Islet precursor cell (in vitro differentiated cells): ENCODE data around the gene ZDHHC14.
A peak's percentile ranks its signal among the peaks of the same experiment; 100 is the strongest.
"Not testable (repeated sequence)": the region's sequence is repeated elsewhere in the genome, so short reads cannot be mapped to it uniquely, and the experiment has no call there.

Experiments
- DNase-seq: peaks from one replicate; pipeline ENCODE4 v3.0.0-alpha.2; 2018

Gene ZDHHC14

DNA sequence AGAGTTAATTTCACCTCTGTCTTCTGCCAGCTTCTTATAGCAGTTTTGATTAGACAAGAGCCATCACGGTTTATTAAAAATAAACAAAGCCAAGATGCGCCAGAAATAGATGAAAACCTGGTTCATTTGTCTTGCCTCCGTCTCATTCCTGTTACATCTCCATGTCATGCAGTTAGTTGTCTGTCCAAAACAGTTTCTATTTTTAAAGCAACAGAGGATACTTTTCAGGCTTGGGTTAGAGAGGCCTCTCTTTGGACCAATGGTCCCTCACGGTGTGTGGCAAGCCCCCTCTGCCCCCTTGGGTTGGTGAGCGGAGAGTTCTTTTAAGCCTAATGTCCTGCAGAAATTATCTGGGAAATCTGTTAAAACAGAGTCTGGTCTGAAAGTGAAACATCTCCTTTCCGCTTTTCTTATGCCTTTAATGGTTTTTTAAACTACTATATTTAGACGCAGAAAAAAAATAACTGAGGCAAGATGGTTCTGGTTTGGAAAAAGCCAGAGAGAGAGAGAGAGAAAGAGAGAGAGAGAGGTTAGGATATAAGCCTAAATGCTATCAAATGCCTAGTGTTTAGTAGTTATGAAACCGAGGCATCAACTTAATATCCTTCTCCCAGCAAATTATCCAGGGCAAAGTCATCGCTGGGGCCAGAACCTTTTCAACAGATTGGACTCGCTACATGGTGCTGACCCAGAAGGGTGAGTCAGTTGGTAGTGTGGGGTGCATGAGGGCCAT, 64.5 kb downstream of the ZDHHC14 start:
- no peak for DNase-seq

DNA sequence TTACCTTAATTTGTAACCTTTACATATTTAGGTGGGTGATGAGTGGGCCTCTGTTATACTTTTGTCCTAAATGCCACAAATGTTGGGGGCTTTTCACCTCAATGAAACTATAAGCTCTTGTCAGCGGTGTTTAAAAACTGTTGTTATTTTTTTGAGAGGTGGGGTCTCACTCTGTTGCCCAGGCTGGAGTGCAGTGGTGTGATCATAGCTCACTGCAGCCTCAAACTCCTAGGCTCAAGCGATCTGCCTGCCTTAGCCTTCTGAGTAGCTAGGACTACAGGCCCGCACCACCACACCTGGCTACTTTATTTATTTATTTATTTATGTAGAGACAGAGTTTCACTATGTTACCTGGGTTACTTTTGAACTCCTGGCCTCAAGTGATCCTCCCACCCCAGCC, 66.7 kb downstream of the ZDHHC14 start:
- no peak for DNase-seq

- DNase-seq = no peak
Measured at GRCh38 chr6:157449610-157450009, 68.6 kb downstream of the ZDHHC14 start.

GRCh38 chr6:157450931-157451742, 70.1 kb downstream of the ZDHHC14 start:
- DNase-seq = no peak

GRCh38 chr6:157452096-157452495, 71.1 kb downstream of the ZDHHC14 start:
- DNase-seq = no peak

- no peak for DNase-seq
Measured at GRCh38 chr6:157453131-157453530, 72.1 kb downstream of the ZDHHC14 start.

- DNase-seq = no peak
Measured at GRCh38 chr6:157453978-157454377, 73.0 kb downstream of the ZDHHC14 start.

- DNase-seq = no peak
Measured at GRCh38 chr6:157454762-157455714, 74.0 kb downstream of the ZDHHC14 start.

GRCh38 chr6:157455731-157456523, 74.9 kb downstream of the ZDHHC14 start:
- no peak for DNase-seq

DNA sequence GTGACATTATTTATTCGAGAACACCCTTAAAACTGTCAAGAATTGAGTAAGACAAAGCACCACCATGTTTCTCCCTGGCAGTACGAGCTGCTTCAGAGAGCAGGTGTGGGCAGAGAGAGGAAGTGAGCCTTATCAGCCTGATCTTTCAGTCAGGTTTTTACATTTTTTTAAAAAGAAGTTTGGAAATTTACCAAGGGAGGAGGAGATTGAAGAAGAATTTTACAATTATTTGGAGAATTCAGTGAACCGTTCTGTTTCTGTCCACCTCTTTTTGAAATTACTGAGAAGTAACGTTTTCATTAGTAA, 75.5 kb downstream of the ZDHHC14 start:
- DNase-seq = no peak

DNA sequence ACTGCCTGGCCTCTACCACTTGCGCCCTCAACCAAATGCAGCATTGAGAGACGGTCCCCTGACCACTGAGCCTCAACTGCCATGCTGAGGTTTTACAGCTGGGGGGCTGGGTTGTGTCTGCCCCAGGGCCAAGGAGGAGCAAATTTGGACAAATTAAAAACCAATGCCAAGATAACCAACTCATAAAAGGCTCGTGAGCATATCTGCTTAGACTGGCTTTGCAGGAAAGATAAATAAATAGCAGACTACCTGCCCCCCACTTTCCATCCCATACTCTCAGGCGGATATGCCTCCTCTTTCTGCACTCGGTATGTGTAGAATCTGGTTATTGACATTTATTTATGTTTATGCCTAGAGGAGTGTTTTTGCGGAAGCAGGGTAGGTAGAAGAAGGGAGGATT, 76.8 kb downstream of the ZDHHC14 start:
- no peak for DNase-seq

DNA sequence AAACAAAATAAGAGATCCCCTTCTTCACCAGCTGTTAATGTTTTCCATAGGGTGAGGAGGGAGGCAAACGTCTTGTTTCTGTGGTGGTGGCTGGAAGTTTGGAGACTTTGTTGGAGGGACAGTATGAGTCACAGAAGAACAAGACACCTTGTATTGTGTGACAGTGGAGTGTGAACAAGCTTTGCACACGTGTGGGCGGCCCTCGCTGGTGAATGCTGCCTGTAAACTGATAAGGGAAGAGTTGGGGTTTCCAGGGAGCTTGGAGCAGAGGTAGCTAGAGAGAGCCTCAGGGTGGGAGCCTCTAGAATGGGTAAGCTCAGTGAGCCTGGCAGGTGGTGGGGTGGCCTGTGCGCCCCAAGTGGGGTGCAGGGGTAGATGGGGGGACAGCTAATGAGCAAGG, 78.3 kb downstream of the ZDHHC14 start:
- no peak for DNase-seq

- no peak for DNase-seq
Measured at GRCh38 chr6:157460182-157460999, 79.4 kb downstream of the ZDHHC14 start.

DNA sequence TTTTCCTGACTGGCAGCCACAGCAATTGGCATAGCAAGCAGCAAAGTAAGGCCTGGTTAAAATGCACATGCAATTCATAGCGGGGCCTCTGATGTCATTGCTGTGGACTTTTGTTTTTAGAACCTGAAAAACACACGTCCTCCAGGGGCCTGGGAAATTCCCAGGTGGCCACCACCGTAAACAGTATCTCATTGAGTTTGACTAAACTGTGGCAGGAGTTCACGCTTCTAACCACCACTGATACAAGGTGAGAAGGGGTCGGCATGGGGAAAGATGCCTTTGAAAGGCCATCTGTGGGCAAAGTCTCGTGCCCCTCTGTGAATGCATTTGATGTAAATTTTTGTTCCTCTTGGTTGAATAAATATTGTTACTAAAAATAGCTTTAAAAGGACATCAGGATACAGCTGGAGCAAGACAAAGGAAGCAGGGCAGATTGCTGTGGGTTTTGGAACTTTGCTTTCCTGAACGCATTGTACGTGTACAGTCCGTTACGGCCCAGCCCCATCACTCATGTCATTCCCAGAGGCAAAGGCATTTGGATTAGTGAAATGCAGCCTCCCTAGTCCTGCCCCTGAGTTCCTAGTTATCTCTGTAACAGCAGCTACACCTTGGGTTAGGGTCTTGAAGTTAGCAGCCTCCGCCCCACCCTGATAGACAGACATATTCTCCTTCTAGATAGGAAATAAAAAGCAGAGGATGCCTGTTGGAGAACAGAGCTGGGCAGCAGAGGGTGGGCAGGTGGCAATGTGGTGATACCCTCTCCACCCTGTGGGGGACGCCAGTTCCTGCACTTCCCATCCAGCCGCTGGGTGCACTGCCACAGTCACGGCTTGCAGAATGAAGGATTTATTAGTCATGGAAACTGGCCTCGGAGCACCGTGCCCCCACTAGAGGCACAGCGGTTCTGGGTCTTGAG, 80.3 kb downstream of the ZDHHC14 start:
- peak; percentile 74 for DNase-seq

DNA sequence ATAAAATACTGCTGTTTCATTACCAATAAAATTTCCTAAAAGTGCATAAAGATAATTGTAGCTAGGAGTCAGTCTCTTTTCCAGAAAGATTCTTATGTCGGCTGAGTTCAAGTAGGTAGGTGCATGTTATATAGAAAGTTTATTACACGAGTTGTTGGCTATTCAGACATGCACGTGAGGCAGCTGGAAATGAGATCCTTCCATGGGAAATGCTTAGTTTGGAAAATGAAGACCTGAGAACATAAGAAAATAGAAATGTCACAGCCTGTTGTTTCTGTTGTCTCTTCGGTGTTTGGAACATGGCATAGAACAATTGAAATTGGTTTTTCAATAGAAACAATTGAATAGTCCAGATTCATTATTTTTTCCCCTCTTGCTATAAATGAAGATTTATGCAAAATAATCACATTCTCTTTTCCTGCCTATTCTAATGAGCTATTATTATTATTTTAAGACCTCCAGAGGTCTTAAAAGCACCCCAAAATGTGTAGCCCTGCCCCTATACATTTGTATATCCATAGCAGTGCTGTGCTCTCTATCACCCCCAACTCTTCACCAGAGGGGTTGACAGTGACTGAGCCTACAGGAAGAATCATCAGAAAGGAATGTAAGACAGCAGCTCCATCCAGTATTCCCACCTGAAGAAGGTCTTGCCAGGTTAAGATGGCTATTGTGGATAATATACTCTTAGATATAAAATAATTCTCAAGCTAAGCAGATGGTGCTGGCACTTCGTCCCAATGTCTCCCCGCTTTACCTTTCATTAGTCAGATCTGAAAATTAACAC, 82.2 kb downstream of the ZDHHC14 start:
- DNase-seq = no peak

DNA sequence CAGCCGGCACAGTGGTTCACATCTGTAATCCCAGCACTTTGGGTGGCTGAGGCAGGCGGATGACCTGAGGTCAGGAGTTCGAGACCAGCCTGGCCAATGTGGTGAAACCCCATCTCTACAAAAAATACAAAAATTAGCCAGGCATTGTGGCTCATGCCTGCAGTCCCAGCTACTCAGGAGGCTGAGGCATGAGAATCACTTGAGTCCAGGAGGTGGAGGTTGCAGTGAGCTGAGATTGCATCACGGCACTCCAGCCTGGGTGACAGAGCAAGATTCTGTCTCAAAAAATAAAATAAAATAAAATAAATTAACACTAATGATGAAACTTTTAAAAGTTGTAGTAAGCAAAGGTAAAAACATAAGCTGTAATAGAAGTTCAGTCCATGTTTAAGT, 82.7 kb downstream of the ZDHHC14 start:
- DNase-seq = not testable (repeated sequence)

DNA sequence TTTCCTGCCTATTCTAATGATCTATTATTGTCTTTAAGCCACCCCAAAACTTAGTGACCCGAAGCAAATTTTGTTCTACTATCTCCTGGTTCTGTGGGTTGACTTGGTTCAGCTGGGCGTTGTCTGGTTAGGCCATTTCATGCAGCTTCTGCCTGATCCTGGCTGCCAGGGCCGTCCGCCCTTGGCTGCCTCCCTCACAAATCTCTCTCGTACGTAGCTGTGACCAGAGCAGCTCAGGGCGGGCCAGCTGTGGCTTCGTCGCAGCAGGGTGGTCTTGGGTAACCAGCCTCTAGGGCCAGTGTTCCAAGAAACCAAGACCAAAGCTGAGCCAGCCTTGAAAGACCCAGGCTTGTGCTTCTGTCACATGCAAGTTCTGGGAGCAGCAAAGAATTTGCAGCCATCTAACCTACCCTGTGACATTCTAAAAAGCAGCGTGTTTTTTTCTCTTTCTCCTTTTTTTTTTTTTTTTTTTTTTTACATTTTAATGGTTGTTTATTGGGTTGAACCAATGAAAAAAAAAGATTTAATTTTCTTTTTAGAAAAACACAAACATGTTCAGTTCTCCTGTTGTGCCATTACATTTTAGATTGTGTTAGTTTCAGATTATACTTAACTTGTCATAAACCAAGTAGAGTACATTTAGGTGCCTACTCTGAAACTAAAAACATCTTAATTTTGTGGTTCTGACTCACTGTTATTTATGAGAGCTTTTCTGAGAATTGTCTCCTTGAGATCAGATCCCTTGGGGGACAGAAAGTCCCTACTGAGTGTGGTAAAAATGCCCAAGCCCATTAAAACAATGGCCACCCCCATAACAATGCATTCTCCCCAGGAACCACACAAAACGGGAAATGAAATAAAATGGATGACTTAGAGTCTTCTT, 83.9 kb downstream of the ZDHHC14 start:
- DNase-seq = no peak

- no peak for DNase-seq
Measured at GRCh38 chr6:157466342-157466648, 85.3 kb downstream of the ZDHHC14 start.

DNA sequence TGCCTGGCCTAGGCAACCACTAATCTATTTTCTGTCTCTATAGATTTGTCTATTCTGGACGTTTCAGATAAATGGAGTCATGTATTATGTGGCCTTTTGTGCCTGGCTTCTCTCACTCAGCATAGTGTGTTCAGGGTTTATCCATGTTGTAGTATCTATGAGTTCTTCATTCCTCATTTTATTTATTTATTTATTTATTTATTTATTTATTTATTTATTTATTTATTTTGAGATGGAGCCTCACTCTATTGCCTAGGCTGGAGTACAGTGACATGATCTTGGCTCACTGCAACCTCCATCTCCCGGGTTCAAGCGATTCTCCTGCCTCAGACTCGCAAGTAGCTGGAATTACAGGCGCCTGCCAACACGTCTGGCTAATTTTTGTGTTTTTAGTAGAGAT, 86.3 kb downstream of the ZDHHC14 start:
- DNase-seq = not testable (repeated sequence)
